ENCODE data around the gene ELP4.

The ELP4 gene

DNA sequence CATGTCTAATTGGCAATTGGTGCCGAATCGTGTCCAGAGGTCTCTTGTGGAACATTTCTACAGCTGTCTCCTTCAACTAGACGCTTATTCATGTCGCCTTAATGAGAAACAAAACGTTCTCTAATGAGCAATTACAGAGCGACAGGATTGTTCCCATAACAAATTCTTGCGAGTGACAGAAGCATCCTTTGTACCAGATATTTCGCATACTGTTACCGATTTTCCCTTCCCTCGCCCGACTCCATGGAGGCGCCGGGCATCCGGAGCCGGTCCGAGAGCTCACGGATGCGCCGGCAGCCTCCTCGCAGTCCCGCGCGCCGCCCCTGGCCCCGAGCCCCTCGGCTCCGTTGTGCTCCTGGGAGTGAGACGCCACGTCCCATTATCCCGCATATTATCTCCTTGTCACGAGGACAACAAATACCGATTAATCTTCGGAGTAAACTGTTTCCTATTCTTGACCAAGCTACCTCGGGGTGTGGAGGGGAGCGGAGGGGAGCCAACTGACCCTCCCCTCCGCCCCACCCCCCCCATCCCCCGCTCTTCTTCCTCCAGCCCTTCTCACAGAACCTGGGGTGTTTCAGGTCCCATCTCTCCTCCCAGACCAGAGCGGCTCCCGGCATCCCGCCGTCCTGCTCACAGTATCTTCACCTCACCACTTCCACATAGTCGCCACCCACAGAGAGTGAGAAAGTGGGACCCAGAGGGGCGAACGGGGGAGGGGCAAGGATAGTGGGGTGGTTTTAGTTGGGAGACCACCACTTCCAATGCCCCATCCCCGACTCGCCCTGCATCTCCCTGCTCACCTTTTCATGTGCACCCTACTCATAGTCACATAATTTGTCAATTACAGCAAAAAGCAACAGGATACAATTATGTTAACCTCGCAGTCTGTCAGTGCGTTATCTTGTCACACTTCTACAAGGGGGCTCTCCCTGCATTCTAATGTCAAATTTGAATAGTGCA lies 290.1 kb downstream of the ELP4 start:
- no peak for DNase-seq (ENCODE audit: low read depth in 2 of 2)

- no peak for DNase-seq (ENCODE audit: low read depth in 2 of 2)
Observed at GRCh38 chr11:31800398-31801265, 291.1 kb downstream of the ELP4 start.

DNA sequence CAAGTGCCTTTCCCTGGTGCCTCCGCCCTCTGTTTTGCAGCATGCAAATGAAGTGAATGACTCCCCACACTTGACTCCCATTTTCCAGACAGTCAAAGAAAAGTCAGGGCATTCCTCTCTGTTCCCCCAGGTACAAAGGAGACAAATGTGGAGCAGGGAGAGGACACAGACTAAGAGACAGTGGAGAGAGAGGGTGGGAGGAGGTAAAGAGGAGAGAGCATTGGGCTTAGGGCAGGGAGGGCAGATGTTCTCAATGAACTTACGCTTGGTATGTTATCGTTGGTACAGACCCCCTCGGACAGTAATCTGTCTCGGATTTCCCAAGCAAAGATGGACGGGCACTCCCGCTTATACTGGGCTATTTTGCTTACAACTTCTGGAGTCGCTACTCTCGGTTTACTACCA lies 291.7 kb downstream of the ELP4 start:
- no peak for DNase-seq (ENCODE audit: low read depth in 2 of 2)

- DNase-seq (ENCODE audit: low read depth in 2 of 2) = no peak
Observed at GRCh38 chr11:31802000-31802551, 292.5 kb downstream of the ELP4 start.

DNA sequence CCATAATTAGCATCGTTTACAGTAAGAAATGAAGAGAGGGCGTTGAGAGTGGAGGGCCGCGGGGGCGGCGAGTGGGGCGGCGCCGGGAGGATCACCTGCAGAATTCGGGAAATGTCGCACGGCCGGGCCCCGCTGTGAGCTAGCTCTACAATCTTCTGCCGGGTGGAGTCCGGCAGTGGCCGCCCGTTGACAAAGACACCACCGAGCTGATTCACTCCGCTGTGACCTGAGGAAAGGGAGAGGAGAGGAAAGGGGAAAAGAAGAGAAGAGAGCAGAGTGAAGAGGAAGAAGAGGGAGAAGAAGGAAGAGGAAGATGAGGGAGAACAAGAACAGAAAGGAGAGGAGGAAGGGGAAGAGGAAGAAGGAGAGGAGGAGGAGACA lies 293.0 kb downstream of the ELP4 start:
- DNase-seq (ENCODE audit: low read depth in 2 of 2) = no peak

DNA sequence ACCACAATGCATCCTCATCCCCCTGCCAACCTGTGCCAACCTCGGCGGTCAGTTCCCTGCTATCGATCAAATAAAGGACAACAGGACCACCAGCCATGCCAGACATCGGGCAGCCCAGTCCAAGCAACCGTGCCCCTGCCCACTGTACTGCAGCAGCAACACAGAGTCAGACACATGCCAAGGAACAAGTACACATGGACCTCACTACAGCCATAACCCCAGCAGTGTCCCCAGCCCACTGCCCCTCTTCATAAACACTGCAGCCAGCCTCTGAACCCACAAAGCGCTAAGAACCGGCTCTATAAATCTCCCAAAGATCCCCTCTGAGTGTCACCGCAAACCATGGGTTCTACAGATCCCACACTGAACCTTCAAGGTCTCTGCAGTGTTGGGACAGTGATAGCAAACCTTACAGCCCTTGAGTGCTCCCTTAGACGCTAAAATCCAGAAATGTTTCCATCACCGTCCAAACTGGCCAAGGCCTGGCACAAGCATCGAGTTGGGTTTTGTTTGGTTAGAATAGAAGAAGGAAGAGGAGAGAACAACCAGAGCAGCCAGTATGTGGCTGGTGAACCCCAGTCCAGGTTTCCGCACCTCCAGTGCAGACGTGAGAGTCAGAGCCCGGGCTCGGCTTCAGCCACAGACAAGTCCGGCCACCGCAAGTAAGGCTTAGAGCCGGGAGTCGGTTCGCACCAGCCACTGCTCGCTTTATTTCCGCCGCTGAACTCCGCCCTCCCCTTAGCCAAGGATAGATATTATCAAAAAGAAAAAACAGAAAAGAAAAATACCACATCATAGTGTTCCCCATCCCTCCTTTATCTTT lies 293.6 kb downstream of the ELP4 start:
- no peak for DNase-seq (ENCODE audit: low read depth in 2 of 2)

DNA sequence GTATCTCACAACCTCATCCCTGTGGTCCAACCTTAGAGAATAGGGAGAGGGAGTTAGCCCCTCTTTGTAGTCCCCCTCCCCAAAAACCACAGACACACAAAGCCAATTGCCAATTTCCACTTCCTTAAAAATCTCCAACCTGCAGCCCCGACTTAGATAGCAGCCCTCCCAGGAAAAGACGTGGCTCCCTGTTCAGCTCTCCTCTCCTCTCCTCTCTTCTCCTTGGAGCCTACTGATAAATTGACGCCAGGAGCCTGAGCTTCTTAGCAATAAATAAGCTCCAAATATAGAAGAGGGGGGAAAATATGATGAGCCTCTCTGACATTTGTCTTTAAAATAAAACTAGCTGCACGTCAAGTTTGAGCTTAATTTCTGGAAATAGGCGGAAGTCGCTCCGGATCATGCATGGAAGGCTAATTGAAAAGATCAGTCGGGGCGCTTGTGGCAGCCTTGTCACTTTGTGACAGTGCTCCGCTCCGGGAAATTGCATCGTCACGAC lies 294.3 kb downstream of the ELP4 start:
- DNase-seq (ENCODE audit: low read depth in 2 of 2) = no peak

DNA sequence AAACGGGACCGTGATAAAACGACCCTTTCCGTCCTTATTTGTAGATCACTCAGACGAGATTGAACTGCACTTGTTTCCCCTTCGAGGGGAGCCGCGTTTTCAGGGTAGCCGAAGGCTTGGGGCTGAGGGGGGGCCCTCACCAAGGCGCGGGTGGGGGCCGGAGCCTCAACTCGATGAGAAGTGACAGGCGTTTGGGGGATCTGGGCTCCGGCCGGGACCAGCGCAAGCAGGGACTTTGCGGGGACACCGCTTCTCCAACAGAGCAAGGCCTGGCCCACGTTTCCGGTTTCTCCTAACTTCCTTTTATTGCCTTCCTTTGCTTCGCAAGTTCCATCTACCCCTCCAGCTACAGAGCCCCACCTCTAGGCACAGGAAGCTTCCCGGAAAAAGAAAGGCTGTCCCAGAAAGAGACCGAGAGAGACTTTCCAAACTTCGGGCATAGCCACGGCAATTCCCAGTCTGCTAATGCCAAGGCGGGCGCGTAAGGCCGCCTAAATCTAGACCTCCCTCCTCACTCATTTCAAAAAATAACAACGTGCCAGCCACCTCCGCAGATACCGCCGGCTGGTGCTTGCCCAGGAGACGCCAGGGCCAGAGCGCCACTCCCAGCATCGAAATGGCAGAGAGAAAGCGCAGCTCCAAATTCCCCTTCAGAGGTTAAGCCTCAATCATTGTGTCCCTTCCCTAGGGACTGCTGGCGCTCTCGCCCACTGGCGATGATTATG lies 294.9 kb downstream of the ELP4 start:
- no peak for DNase-seq (ENCODE audit: low read depth in 2 of 2)

DNA sequence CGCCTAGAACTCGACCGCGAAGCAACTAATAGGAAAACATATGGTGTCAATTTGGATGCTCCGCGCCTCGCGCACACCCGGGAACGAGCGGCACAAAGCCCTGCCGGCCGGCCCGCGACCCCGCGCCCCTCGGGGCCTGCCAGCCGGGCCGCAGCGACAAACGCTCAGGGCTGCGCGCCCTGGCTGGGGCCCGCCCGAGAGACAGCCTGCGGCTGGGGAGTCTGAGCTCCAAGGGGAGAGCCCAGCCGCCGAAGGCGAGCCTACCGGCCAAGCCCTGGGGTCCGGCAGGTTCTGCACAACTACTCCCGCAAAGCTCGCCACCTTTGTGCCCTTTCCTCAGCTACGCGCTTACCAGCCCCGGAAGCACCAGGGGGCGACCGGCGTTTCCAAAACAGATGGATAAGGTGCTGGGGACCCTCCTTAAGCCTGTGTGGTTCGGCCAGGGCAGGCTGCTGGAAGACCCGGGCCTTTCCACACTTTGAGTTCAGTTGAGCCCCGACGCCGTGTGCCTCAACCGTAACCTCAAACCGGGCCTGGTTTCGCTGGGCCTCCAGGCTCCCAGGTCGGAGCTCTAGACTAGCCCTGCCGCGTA lies 295.6 kb downstream of the ELP4 start:
- no peak for DNase-seq (ENCODE audit: low read depth in 2 of 2)

- no peak for DNase-seq (ENCODE audit: low read depth in 2 of 2)
Observed at GRCh38 chr11:31805629-31806185, 296.1 kb downstream of the ELP4 start.

- DNase-seq (ENCODE audit: low read depth in 2 of 2) = no peak
Observed at GRCh38 chr11:31806186-31806927, 296.8 kb downstream of the ELP4 start.

DNA sequence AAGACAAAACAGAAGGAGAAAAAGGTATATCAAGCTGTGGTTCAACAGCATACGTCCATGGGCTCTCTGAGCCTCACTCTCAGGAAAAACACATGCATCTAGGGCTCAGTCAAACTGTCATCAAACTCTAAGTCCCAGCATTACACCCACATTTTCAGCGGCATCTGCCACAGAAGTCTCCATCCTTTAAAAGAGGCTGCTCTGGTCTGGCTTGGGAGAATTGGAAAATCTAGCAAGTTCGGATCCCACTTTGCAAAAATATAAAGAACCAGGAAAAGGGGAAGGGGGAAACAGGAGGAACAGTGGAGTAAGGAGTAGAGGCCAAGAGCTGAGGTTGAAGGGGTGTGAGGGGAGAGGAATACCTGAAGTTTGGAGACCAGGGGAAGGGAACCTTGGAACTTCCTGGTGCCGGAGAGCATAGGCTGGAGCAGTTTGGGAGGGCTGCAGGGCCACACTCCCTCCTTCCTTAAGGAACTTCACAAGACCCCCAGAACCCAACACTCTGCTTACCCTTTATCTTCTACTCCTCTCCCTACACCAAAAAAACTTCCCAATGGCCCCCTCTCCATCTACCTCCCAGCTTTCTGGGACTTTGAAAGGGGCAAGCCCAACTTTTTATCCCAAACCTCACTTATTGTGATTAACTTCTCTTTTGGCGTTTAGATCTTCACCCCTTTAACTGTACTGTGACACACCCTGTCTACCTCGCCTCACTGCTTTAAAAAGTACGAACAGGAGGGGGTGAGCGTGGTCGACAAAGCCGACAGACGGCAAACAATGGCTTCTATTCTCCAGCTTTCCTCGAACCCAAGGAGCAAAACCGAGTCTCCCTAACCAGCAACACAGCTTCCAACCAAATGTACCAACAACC lies 297.6 kb downstream of the ELP4 start:
- no peak for DNase-seq (ENCODE audit: low read depth in 2 of 2)

GRCh38 chr11:31807799-31808667 lies 298.5 kb downstream of the ELP4 start:
- DNase-seq (ENCODE audit: low read depth in 2 of 2) = no peak

GRCh38 chr11:31808721-31809540 lies 299.4 kb downstream of the ELP4 start:
- DNase-seq (ENCODE audit: low read depth in 2 of 2) = no peak

- DNase-seq (ENCODE audit: low read depth in 2 of 2) = no peak
Observed at GRCh38 chr11:31809541-31809856, 299.9 kb downstream of the ELP4 start.
